Effector memory CD4-positive, alpha-beta T cell (primary cell): ENCODE results near the gene NAA10.
A peak's percentile ranks its signal among the peaks of the same experiment; 100 is the strongest.

Source experiments
- DNase-seq, 3 donors: peaks; one replicate each; pipeline ENCODE4 v3.0.0-alpha.2; 2020
- H3K27ac ChIP-seq: 2 replicates; pipeline ENCODE4 v1.7.0; 2013; ENCODE audit warnings: mild to moderate bottlenecking, low read length, moderate library complexity; ENCODE audit not compliant: insufficient read depth, poor library complexity, severe bottlenecking
- H3K27me3 ChIP-seq: replicated peaks from 2 replicates; pipeline ENCODE4 v1.7.0; 2013; ENCODE audit warnings: mild to moderate bottlenecking, low read length; ENCODE audit not compliant: insufficient read depth, control insufficient read depth, poor library complexity, severe bottlenecking
- H3K36me3 ChIP-seq: 2 replicates; pipeline ENCODE4 v1.7.0; 2013; ENCODE audit warnings: mild to moderate bottlenecking, low read length, moderate library complexity; ENCODE audit not compliant: control insufficient read depth, insufficient read depth
- H3K4me1 ChIP-seq: 2 replicates; pipeline ENCODE4 v1.7.0; 2013; ENCODE audit warnings: low read length, mild to moderate bottlenecking; ENCODE audit not compliant: control insufficient read depth, insufficient read depth, poor library complexity, severe bottlenecking
- H3K4me3 ChIP-seq: 2 replicates; pipeline ENCODE4 v1.7.0; 2013; ENCODE audit warnings: low read length, low read depth, mild to moderate bottlenecking; ENCODE audit not compliant: insufficient read depth, poor library complexity, severe bottlenecking
- H3K9me3 ChIP-seq: 2 replicates; pipeline ENCODE4 v1.7.0; 2013; ENCODE audit warnings: mild to moderate bottlenecking, low read length, moderate library complexity; ENCODE audit not compliant: control insufficient read depth

The NAA10 gene

GRCh38 chrX:153950127-153950526 lies 15.3 kb upstream of the NAA10 start:
- no peaks in the 10 kb centered on the region for H3K27me3 ChIP-seq
- H3K36me3 ChIP-seq, result peaks cover 49% of the 10 kb centered on the region
- H3K27ac ChIP-seq, result no peak overlapping the region
- no peaks in the 10 kb centered on the region for H3K9me3 ChIP-seq
- DNase-seq, result no peak
- H3K4me1 ChIP-seq, result peaks cover 7% of the 10 kb centered on the region
- no peak overlapping the region for H3K4me3 ChIP-seq

GRCh38 chrX:153948847-153949805 lies 14.3 kb upstream of the NAA10 start:
- Histone ChIP-seq H3K27me3 (no peaks in the 10 kb centered on the region), H3K4me1 (peaks cover 15% of the 10 kb centered on the region), H3K4me3 (no peak overlapping the region), H3K9me3 (no peaks in the 10 kb centered on the region), H3K27ac (no peak overlapping the region), H3K36me3 (peaks cover 40% of the 10 kb centered on the region)
- DNase-seq, result no peak

- Histone ChIP-seq H3K4me3 (no peak overlapping the region), H3K27ac (no peak overlapping the region), H3K4me1 (peaks cover 17% of the 10 kb centered on the region), H3K9me3 (no peaks in the 10 kb centered on the region), H3K27me3 (no peaks in the 10 kb centered on the region), H3K36me3 (peaks cover 32% of the 10 kb centered on the region)
- DNase-seq, result no peak
These were observed 13.2 kb upstream of the NAA10 start for GRCh38 chrX:153948002-153948466.

- Histone ChIP-seq H3K36me3 (peaks cover 25% of the 10 kb centered on the region), H3K4me3 (no peak overlapping the region), H3K27ac (no peak overlapping the region), H3K27me3 (no peaks in the 10 kb centered on the region), H3K4me1 (peaks cover 16% of the 10 kb centered on the region), H3K9me3 (no peaks in the 10 kb centered on the region)
- DNase-seq, result peak; percentile 60 to 69 (median 63)
These were observed 12.4 kb upstream of the NAA10 start for GRCh38 chrX:153947009-153947769.

- no peak for DNase-seq
- Histone ChIP-seq H3K4me3 (no peak overlapping the region), H3K4me1 (peaks cover 16% of the 10 kb centered on the region), H3K9me3 (no peaks in the 10 kb centered on the region), H3K27me3 (no peaks in the 10 kb centered on the region), H3K27ac (no peak overlapping the region), H3K36me3 (peaks cover 20% of the 10 kb centered on the region)
These were observed 11.4 kb upstream of the NAA10 start for GRCh38 chrX:153945956-153946943.

- DNase-seq, result no peak
- H3K4me1 ChIP-seq, result peaks cover 16% of the 10 kb centered on the region
- peak overlapping the region; percentile 23 for H3K4me3 ChIP-seq
- H3K27me3 ChIP-seq, result no peaks in the 10 kb centered on the region
- H3K36me3 ChIP-seq, result peaks cover 5% of the 10 kb centered on the region
- H3K27ac ChIP-seq, result no peak overlapping the region
- H3K9me3 ChIP-seq, result no peaks in the 10 kb centered on the region
These were observed 9.9 kb upstream of the NAA10 start for GRCh38 chrX:153944800-153945150.

GRCh38 chrX:153944140-153944799 lies 9.4 kb upstream of the NAA10 start, which contains the start of gene RENBP:
Gene RENBP, minus strand, starts transcription at chrX:153944643. Its CDS starts 33 bp downstream, at chrX:153944610.
- Histone ChIP-seq H3K9me3 (no peaks in the 10 kb centered on the region), H3K4me1 (peaks cover 16% of the 10 kb centered on the region), H3K36me3 (peaks cover 4% of the 10 kb centered on the region), H3K27me3 (no peaks in the 10 kb centered on the region), H3K4me3 (peak within 1 kb of the TSS; percentile 23), H3K27ac (peak within 1 kb of the TSS; percentile 28)
- DNase-seq, result no peak

- no peak for DNase-seq
- no peak overlapping the region for H3K27ac ChIP-seq
- H3K4me1 ChIP-seq, result peaks cover 12% of the 10 kb centered on the region
- H3K27me3 ChIP-seq, result no peaks in the 10 kb centered on the region
- no peaks in the 10 kb centered on the region for H3K36me3 ChIP-seq
- H3K9me3 ChIP-seq, result no peaks in the 10 kb centered on the region
- no peak overlapping the region for H3K4me3 ChIP-seq
These were observed 6.8 kb upstream of the NAA10 start for GRCh38 chrX:153941336-153942252.
